HS-5 (cell line): ENCODE results near the gene GPC6.

ENCODE experiments used
- DNase-seq: peaks from one replicate; pipeline ENCODE4 v3.0.0-alpha.2; 2012; ENCODE audit warnings: low read depth

The GPC6 gene

DNA sequence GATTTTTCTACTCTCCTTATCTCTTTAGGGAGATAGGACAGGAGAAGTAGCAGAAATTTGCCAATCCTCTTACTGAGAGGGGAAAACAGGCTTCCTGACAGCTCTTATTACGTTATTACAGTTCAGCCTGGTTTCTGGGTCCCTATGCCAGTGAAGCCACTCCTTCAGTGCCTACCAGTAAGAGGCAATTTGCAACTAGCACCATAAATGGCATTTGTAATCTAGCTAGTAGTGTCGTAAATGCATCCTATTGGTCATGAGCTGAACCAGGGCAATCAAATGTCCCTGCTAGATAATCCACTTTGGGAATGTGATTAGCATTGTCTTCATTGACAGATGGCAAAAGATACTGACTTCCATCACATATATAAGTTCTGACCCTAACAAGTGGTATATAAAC, 824.1 kb downstream of the GPC6 start:
- DNase-seq, result no peak

DNA sequence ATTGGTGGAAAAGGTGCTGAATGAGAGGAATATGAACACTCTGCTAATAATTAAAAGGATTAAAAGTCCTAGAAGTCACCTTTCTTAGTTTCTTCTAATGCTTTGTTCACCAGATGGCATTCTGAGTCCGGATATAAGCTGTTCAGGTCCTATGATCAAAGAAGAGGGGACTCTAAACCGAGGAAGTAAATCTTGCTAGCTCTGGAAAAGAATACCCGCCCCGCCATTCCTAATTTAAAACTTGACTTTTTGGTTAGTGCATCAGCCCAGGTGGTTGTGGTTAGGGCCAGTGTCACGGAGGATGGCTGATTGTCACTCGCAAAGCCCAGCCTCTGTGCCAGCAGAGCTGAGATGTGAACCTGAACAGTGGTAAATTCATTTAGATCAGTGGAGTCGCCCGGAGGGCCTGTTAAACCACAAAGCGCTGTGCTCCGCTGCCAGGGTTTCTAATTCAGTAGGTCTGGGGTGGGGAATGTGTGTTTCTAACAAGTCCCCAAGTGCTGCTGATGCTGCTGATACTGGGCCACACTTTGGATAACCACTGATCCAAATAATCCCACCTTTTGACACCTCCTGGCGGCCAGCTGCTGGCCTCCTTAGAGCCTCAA, 827.5 kb downstream of the GPC6 start:
- DNase-seq, result no peak

DNA sequence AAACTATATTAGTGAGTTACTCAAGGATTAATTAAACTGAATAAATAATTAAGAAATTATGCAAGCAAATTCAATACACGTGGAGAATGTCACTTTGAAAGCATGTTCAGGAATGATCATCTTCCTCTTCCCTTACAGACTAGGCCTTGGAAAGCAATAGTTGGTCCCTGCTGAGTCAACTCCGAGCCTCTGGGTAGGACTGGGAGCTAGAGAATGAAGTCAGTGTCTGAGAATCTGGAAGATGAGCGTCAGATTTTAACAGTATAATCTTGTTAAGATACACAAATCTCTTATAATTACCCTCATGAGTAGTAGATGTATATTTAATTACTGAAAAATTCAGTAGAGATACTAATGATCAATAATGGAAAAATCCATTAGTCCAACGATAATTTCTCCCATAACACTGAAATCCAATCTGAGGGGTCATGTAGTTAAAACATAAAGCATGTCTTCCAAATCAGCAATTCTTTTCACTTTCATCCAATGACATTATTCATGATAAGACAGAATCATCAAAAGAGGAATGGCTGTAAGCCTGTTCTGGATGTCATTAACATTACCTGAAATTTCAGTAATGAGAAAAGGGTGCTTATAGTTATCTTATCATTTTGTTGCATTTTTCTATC, 829.9 kb downstream of the GPC6 start:
- no peak for DNase-seq

DNA sequence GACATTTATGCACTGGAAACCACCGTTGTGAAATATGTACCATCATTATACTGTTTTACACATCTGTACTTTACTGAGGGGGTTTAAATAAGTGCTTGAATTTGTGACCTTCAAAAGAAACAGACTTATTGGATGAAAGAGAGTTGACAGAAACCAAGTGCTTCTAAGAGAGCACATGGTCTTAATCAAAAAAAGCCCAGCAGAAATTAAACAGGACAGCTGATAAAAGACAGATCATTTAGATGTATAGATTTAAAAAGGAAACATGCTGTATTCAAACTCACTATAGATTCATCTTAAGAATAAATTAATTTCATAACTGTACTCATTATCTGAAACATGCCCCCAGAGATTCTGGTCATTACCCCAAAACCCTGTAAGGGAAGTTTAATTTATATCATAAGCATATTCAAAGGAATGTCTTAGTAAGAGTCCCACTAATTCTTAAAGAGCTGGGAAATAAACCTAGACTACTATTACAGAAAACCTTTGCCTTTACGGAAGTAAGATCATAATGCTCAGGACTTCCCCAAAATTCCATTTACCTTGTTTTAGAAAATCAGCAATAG, 831.1 kb downstream of the GPC6 start:
- no peak for DNase-seq

DNA sequence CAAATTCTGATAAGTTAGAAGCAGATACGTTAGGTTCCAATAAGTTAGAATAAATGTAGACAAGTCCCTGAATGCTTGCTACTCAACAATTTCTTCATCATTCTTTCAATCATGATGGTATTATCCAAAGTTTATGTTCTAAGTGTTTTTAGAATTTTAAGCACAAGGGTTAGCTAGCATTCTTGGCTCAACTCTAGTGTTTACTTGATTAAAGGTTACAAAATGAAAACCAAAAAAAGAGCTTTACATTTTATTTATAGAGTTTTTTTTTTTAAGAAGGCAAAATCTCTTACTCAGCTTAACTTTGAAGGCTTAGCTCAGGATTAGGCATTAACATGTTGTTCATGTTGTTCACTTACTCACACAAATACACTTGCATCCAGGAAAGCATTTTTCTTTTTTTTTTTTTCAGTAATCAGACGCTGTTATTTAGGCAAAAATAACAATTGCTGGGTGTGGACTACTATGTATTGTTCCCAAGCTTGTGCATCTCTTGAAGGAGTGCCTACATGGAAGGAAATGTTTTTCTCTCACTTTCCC, 832.3 kb downstream of the GPC6 start:
- no peak for DNase-seq

DNA sequence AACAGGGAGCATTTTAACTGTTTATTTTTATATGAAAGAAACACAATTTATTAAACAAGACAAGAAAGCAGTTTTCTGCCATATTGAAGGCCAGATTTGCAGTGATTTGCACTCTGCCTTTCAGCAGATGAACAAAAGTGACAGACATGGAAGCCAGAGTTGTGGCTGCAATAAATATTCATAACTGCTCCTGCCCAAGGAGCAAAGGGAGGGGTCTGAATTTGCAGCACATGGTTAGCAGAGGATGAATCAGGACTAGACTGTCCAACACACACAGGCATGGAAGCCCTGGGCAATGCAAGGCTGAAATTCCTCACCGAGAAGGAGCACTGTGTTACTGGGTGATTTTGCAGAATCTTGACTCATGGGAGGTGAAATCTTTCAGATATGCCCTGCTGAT, 834.7 kb downstream of the GPC6 start:
- no peak for DNase-seq

DNA sequence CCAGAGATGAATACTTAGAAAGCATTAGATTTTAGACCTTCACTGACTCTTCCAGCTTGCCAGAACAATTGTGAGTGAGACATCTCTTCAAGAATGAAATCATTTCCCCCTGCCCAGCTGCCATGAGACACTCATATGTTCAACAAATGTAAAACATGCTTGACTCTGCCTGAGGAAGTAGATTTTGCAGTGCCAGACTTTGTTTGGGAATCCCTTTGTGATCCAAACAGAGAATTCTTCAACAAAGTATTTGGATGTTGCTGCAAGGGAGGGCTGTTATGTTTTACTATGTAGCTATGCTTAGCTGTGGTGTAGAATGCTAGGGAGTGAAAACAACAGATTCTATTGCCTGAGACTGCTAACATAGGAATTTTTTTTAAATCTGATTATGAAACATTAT, 836.5 kb downstream of the GPC6 start:
- no peak for DNase-seq

DNA sequence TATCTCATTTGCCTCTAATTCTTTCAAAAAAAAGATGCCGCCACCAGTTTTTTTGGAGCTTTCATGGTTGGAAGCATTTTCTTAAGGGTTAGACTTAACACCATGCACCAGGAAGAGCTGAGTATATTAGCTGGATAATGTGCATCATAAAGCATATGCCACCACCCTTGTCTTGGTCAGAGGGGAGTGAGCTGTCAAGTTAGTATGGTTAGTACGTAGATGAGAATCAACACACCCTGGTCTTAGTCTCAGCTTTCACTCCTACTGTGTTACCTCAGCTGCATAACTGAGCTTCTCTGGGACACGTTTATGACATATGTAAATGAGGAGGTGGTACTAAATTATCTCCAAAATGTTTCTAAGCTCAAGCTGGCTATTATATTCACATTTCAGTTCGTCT, 837.2 kb downstream of the GPC6 start:
- DNase-seq, result no peak

DNA sequence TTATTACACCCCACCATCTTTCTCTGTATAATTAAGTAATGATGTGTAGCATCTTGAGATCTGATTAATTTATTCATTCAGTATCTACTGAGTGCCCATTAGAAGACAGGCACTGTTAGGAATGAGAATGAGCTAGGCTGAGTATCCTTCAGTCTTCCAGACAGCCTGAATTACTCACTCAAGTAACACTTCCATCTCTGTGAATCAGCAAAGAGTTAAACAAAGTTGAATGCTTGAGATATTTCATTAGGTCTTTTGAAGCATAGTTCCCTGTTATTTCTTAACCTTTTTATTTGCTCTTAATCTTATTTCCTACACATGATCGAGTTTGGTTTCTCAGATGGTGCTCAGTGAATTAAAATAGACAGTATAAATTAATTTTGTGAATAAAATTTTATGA, 839.1 kb downstream of the GPC6 start:
- DNase-seq, result no peak

DNA sequence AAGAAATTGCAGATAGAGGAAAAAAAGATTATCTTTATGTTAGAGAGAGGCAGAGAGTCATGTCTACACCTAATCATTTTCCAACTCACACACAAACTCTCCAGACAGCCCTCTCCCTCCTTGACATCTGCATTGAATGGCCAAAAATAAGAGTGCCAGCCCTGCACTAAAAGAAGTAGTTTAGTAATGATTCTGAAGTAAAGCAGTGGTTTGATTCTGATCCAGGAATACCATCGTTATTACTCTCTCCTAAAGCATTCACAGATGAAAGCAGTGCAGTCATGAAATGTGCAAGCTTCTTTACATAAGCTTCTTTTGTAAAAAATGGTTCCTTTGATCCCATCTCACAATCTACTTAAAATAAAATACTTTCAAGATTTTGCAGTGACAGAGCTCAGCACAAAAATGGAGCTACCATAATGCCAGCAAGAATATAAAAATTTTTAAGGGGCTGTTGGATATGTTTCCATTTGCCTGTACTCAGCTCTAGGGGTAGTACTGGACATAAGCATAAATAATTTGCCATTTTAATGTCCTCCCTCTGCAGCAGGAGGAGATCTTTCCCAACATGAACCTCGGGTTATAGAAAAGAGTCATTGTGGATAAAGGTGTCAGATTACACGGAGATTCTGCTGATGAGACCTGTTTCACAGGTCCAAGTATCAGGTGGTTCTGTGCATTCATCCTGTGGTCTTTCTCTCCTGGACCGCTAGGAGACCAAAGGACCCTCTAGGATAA, 846.6 kb downstream of the GPC6 start:
- peak; percentile 32 for DNase-seq

DNA sequence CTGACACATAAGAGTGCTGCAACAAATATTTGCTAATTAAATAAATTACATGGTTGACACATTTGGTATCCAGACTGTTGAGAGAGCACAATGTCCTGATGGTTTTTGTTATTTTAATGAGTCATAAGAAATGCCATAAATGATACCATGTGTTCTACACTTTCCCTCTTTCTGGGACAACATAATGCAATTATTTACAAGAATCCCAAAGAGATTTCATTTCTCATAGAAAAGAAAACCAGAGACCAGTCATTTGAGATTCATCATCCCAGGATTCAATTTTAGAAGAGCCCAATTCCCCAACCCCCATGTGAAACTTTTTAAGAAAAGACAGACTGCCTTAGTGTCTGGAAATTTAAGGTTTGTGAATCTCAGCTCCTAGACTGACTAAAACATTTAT, 853.3 kb downstream of the GPC6 start:
- DNase-seq, result no peak

DNA sequence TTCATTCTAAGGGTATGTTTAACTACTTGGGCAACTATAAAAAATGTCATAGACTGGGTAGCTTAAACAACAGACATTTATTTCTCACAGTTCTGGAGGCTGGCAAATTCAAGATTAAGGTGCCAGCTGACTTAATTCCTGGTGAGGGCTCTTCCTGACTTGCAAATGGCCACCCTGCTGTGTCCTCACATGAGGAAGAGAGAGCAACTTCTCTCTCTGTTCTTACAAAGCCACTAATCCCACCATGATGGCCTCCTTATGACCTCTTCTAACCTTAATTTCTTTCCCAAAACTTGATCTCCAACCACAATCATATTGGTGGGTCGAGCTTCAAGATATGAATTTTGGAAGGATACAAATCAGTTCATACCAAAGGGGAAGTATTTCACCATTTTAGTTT, 853.9 kb downstream of the GPC6 start:
- DNase-seq, result no peak

DNA sequence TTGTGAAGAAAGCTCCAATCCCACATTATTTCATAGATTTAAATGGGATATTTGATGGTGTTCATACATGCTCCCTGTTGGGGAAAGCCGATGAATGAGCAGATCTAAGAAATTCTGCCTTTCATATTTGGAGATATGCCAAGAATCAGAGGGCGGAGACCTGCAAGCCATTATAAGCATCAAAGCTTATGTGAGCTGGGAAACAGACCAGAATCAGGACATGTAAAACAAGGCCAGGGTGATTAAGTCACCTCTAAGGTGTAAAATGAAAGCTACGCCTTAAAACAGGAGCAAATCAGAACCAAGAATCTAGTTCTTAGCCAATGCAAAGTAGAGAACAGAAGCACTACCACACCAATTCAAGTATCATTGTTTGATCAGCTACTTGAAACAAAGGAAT, 860.5 kb downstream of the GPC6 start:
- DNase-seq, result no peak

DNA sequence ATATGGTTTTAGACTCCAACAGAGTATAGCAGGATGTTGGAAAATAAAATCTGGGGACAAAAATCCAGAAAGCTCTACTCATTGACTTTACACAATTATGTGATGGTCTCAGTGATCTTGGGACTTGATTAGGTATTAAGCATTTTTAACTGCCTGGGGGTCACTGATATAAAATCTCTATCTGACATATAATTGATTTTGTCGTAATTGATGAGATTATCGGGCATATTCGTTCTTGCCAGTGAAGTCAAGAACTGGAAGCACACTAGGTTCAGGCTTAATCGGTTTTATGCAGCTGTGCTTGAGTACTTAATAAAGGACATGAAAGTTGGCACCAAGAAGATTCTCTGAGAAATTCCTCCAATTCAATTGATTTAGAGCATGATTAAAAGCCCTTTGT, 862.1 kb downstream of the GPC6 start:
- DNase-seq, result no peak

DNA sequence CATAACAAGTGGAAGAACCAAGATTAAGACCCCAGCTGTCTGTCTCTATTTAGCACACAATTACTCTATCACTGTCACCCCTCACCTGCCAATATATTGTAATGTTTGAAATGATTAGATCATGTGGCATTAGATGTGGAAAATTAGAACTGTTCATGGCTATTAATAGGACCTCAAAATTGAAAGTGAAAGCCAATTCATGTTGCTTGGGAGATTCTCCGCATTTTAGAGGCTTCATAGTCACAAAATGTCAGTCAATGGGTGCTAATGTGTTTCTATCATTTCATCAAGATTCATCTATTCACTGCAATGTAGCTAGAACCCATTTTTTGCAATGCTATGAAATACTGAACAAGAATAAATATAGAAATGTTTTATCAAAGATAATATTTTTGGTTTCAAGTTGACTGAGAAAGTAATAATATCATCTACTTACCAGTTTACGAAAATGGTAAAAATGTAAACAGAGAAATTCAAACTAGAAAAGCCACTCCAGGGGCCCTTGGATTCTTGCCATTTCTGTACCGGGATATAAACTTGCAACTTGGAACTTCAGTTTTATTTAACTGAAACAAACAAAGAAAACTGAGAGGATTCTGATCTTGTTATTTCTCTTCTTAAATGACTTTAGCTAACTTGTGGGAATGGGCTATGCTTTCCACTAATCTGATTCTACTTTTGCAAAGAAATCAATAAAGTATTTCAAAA, 864.3 kb downstream of the GPC6 start:
- DNase-seq, result no peak

DNA sequence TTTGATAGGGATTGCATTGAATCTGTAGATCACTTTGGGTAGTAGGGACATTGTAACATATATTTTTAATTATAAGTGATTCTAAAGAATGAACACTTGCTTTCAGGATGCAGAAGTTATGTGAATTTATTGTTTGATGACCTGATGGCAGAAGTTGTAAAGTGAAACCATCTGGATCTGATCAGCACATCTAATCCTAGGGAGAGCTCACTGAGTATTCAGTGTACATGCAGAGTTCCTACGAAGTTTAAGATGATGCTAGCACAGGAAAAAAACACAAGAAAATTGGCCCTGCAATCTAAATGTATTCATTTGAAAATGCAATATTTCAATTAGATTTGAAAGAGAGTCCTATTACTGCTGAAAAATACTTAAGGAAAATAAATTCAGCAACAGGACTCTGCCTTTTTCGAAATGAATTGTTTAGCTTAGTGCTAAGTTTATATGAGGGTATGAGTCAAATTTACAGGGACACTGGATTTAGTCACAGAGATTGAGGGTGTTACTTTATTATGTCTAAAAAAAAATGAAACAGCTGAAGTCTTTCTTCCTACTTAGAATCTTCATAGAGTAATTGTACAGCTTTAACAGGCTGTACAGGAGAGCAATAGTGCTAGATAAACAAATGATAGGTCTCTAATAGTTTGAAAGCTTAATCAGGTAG, 867.2 kb downstream of the GPC6 start:
- DNase-seq, result no peak

DNA sequence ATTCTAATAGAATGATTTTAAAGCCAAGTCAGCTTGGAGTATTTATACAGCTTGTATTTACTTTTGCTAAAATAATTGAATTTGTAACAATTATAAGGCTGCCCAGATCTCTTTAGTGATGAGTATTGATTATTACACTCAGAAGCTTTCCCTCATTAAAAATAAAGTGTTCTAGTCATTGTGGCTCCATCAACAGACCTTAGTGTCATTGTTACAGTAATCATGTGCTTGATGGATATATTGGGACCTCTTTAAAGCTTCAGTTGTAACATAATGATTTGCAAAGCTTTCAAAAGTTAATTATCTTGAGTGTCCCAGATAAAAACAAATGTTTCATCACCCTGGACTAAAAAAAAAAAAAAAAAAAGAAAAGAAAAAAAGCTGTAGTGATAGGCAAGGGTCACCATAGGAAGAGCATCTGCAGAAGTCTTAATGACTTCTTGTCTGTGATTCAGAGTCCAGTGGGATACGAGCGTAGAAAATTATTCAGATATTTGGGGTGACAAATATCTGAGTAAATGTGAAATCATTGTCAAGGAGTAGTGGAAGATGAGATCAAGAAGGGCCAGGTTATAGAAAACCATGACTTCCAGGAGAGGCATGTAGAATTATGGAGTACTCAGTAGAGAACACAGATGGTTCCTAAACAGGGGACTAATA, 883.2 kb downstream of the GPC6 start:
- no peak for DNase-seq

DNA sequence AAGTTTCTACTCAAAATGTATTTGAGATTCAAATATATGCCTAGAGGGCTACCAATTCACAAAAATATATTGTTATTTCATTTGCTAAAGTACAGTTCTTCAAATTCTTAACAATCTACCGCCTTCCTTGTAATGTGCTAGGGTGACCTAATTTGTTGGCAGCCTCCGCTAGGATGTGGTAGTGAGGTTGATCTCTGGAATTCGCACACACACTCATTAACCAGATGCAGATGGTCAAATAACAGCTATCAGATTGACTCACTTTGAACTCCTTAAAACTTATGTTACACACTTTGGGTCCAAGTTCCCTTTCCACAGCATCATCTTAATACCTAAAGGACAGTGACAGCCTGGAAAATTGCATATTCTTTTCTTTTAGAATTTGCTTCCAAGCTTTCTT, 885.6 kb downstream of the GPC6 start:
- peak; percentile 63 for DNase-seq

DNA sequence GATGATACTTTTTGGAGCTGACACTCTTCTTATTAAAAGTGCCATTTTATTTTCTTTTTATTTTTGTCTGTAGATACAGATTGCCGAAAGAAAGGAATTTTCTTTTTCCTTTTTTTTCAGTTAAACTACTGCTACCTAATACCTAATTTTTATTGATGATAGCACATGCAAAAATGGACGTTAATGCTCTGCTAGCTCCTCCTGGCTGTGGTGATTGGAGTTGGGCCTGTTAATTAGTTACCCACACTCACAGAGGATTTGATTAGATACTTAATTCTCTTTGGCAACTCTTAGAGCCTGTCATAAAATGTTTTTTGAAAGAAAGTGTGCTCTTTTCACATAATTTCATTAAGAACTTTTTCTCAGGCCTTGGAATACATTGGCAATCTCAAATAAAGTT, 886.1 kb downstream of the GPC6 start:
- no peak for DNase-seq

DNA sequence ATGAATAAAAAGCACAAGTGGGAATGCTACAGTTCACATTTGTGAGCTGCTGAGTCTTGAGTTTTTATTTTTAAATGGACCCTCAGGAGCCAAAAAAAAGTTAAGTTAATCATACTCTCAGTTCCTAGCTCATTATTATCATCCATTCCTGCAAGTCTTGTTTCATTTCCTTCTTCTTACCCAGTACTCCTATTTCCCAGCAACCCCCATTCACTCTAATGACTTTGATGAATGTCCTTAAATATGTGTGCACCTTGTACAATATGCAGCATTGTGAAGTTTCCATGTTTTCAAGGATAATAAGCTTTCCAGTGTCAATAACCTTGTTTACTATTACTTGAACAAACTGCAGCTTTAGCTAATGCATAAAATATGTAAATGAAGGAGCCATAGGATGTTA, 886.6 kb downstream of the GPC6 start:
- no peak for DNase-seq

DNA sequence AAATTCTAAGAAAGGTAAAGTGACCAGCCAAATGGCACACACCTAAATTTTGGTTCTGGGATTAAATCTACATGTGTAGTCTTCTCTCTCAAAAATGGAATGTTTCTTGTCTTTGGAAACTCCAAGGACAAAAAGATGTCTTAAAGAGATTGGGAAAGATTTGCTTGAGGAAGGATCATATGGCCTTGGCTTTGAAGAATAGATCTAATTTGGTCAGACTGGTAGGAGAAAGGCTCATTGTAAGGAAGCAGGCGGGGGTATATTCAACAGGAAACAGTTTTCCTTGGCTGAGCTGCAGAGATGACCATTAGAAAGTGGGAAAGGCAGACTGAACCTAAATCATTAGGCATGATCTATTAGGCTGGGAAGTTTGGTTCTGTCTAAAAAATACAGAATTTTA, 887.6 kb downstream of the GPC6 start:
- DNase-seq, result no peak
